Stimulated activated CD8-positive, alpha-beta memory T cell treated with anti-CD3 and anti-CD28 coated beads, Interleukin-12 subunit alpha, Interleukin-12 subunit beta, amount 100 ng/mL, for 4 hours (primary cell): ENCODE results near the gene MED19.
"Not testable (repeated sequence)": the region's sequence is repeated elsewhere in the genome, so short reads cannot be mapped to it uniquely, and the experiment has no call there.

Source experiments
- DNase-seq: peaks from one replicate; pipeline ENCODE4 v3.0.0-alpha.2; 2020; ENCODE audit warnings: low read depth

MED19 gene

GRCh38 chr11:57711414-57712255 is at the start of gene MED19:
MED19 (minus strand) TSS chr11:57712215; CDS start chr11:57712179, 36 bp downstream.
- DNase-seq, result peak; percentile 66

GRCh38 chr11:57758174-57758573 is 46.2 kb upstream of the MED19 start:
- DNase-seq, result no peak

- no peak for DNase-seq
These were observed 40.9 kb upstream of the MED19 start for GRCh38 chr11:57752954-57753353.

GRCh38 chr11:57751676-57752253 is 39.8 kb upstream of the MED19 start, which contains the start of gene BTBD18:
BTBD18 (minus strand) TSS chr11:57751819; CDS start chr11:57751188, 631 bp downstream.
- DNase-seq, result no peak

GRCh38 chr11:57751176-57751575 is 39.2 kb upstream of the MED19 start:
- DNase-seq, result no peak

- DNase-seq, result no peak
These were observed 34.9 kb upstream of the MED19 start for GRCh38 chr11:57746920-57747319.

GRCh38 chr11:57745206-57745605 is 33.2 kb upstream of the MED19 start:
- DNase-seq, result no peak

GRCh38 chr11:57744357-57744756 is 32.3 kb upstream of the MED19 start:
- DNase-seq, result no peak

GRCh38 chr11:57742087-57742452 is 30.1 kb upstream of the MED19 start:
- no peak for DNase-seq

- DNase-seq, result peak; percentile 87
These were observed 29.4 kb upstream of the MED19 start, which contains the start of gene SELENOH for GRCh38 chr11:57741132-57742086. SELENOH (plus strand) TSS chr11:57741491; CDS start chr11:57741596, 105 bp downstream.

- DNase-seq, result no peak
These were observed 23.7 kb upstream of the MED19 start for GRCh38 chr11:57735619-57736298.

- DNase-seq, result no peak
These were observed 20.6 kb upstream of the MED19 start for GRCh38 chr11:57732661-57733060.

- DNase-seq, result no peak
These were observed 17.5 kb upstream of the MED19 start for GRCh38 chr11:57729479-57729878.

- no peak for DNase-seq
These were observed 16.8 kb upstream of the MED19 start for GRCh38 chr11:57728829-57729228.

- DNase-seq, result no peak
These were observed 15.2 kb upstream of the MED19 start for GRCh38 chr11:57727185-57727584.

- not testable (repeated sequence) for DNase-seq
These were observed 4.7 kb upstream of the MED19 start for GRCh38 chr11:57716726-57717125.

- no peak for DNase-seq
These were observed 1.8 kb upstream of the MED19 start for GRCh38 chr11:57713835-57714234.

GRCh38 chr11:57712256-57713150 is 488 bp upstream of the MED19 start, which contains the start of gene TMX2:
TMX2 (plus strand) TSS chr11:57712593; CDS start chr11:57712619, 26 bp downstream.
- peak; percentile 80 for DNase-seq

GRCh38 chr11:57709802-57710367 is 2.1 kb downstream of the MED19 start:
- DNase-seq, result no peak

- DNase-seq, result not testable (repeated sequence)
These were observed 6.6 kb downstream of the MED19 start for GRCh38 chr11:57705432-57705831.
